Upper lobe of left lung (tissue), 6 donors: ENCODE results near the gene PLCH2. TPM values are rescaled to one million over a fixed set of nuclear protein-coding genes. Genes with fewer than 3 reads are reported as not detected.

Source experiments
- ATAC-seq, 2 donors: fragments of 200-7000 bp; cut with Tn5 transposase; one replicate each; pipeline ENCODE4 v1.9.1; 2022; ENCODE audit warnings: mild to moderate bottlenecking in 2 of 2, moderate library complexity in 2 of 2; ENCODE audit not compliant: low FRiP score in 2 of 2
- DNase-seq, 2 donors: peaks; one replicate each; pipeline ENCODE4 v3.0.0-alpha.2; 2019 to 2020
- H3K27ac ChIP-seq, 4 donors: fragments of 200-600 bp; sonication (generic); one replicate each; pipeline ENCODE4 v1.5.1; 2016 to 2019
- H3K27me3 ChIP-seq, 4 donors: fragments of 200-600 bp; sonication (generic); one replicate each; pipeline ENCODE4 v1.5.1; 2017 to 2019
- H3K36me3 ChIP-seq, 4 donors: fragments of 200-600 bp; sonication (generic); one replicate each; pipeline ENCODE4 v1.5.1; 2016 to 2019
- H3K4me1 ChIP-seq, 4 donors: fragments of 200-600 bp; sonication (generic); one replicate each; pipeline ENCODE4 v1.5.1; 2018 to 2019
- H3K4me3 ChIP-seq, 4 donors: fragments of 200-600 bp; sonication (generic); one replicate each; pipeline ENCODE4 v1.5.1; 2017 to 2019; ENCODE audit warnings: mild to moderate bottlenecking in 2 of 4, moderate library complexity in 1 of 4
- H3K9me3 ChIP-seq, 4 donors: fragments of 200-600 bp; sonication (generic); one replicate each; pipeline ENCODE4 v1.5.1; 2018 to 2019
- EP300 ChIP-seq, 4 donors: sonication (generic); formaldehyde crosslinking; IDR thresholded peaks; one replicate each; pipeline ENCODE4 v1.5.1; 2017; ENCODE audit warnings: antibody characterized with exemption in 4 of 4, control low read depth in 2 of 4
- POLR2A ChIP-seq, 4 donors: fragments of 450-650 bp; IDR thresholded peaks; one replicate each; pipeline ENCODE4 v1.5.1; 2016 to 2017; ENCODE audit warnings: antibody characterized with exemption in 4 of 4, mild to moderate bottlenecking in 2 of 4
- POLR2AphosphoS5 ChIP-seq, 2 donors: sonication (generic); formaldehyde crosslinking; IDR thresholded peaks; one replicate each; pipeline ENCODE4 v1.5.1; 2017; ENCODE audit warnings: antibody characterized with exemption in 2 of 2
- WGBS, 2 donors: methylation state at CpG; one replicate each; pipeline ENCODE4 v1.1.5; 2017 to 2018; 5-methylcytosine and 5-hydroxymethylcytosine counted together
- total RNA-seq, 6 donors: library from RNA; depleted of rRNA in 4 of 6; stranded (reverse); fragments of >200 nt in 4 of 6; gene quantifications; one replicate each; pipeline versions ENCODE4 v1.1.0 to v1.2.1, GENCODE V29; 2016 to 2021
- TF ChIP-seq, protein P1 (sequence below), 6 experiments: fragments of 450-650 bp in 4 of 6; fragments of 200-600 bp in 2 of 6; sonication (generic) in 2 of 6; IDR thresholded peaks; one replicate each; pipeline ENCODE4 v1.5.1; 2016 to 2019; ENCODE audit warnings: antibody characterized with exemption in 6 of 6
- donor health status: DM: no; HTN: no; CAD: no; lungs with moderate emphysema.
- donor health status: DM: no; HTN: yes; CAD: no; lungs with severe emphysema.

The PLCH2 gene
- total RNA-seq, 6 donors from 2014 or later: 1.5 to 7.3 (median 3.4) TPM

- Histone ChIP-seq H3K27ac (no peak overlapping the region), H3K27me3 (no peaks in the 10 kb centered on the region), H3K4me3 (no peak overlapping the region), H3K36me3 (peaks cover 63 to 100% (median 98%) of the 10 kb centered on the region in 4 donors), H3K4me1 (no peaks in the 10 kb centered on the region), H3K9me3 (no peaks in the 10 kb centered on the region)
- ATAC-seq (no peak), DNase-seq (peak in 1 of 2 donors; percentile 56)
- 95 to 99% methylated on average over 17 of the region's 17 CpGs for WGBS, 2 donors
- TF ChIP-seq EP300 (IDR thresholded peaks at IDR 0.05) (no peak), POLR2A (IDR thresholded peaks at IDR 0.05) (no peak)
Measured at GRCh38 chr1:2516124-2516523, 40.0 kb downstream of the PLCH2 start.

- Histone ChIP-seq H3K36me3 (peaks cover 59 to 98% (median 96%) of the 10 kb centered on the region in 4 donors), H3K27ac (no peak overlapping the region), H3K9me3 (no peaks in the 10 kb centered on the region), H3K27me3 (no peaks in the 10 kb centered on the region), H3K4me3 (no peak overlapping the region), H3K4me1 (no peaks in the 10 kb centered on the region)
- WGBS, 2 donors: 95 to 100% methylated on average over 1 to 14 of the region's 14 CpGs
- ATAC-seq (no peak), DNase-seq (peak in 1 of 2 donors; percentile 64)
- TF ChIP-seq, protein P1, sequence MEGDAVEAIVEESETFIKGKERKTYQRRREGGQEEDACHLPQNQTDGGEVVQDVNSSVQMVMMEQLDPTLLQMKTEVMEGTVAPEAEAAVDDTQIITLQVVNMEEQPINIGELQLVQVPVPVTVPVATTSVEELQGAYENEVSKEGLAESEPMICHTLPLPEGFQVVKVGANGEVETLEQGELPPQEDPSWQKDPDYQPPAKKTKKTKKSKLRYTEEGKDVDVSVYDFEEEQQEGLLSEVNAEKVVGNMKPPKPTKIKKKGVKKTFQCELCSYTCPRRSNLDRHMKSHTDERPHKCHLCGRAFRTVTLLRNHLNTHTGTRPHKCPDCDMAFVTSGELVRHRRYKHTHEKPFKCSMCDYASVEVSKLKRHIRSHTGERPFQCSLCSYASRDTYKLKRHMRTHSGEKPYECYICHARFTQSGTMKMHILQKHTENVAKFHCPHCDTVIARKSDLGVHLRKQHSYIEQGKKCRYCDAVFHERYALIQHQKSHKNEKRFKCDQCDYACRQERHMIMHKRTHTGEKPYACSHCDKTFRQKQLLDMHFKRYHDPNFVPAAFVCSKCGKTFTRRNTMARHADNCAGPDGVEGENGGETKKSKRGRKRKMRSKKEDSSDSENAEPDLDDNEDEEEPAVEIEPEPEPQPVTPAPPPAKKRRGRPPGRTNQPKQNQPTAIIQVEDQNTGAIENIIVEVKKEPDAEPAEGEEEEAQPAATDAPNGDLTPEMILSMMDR (IDR thresholded peaks at IDR 0.05): no peak
- TF ChIP-seq EP300 (IDR thresholded peaks at IDR 0.05) (no peak), POLR2AphosphoS5 (IDR thresholded peaks at IDR 0.05) (no peak), POLR2A (IDR thresholded peaks at IDR 0.05) (no peak)
Measured at GRCh38 chr1:2516946-2517345, 40.9 kb downstream of the PLCH2 start.

DNA sequence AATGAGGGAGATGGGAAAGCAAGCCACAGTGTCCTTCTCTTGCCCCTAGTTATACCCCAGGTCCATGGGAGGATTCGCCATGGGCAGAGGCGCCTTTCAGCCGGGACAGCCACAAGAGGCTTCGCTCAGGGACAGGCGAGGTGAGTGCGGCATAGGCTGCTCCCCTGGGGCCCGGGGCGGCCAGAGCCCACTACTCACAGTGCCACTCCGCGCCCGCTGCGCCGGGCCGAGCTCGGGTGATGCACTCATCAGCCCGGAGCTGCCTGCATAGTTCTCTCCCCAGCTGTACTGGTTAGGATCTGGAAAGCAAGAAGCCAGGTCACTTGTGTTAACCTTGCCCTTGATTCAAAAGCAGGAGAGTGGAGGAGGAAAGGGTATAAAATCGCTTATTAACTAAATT is 41.9 kb downstream of the PLCH2 start:
- no peak overlapping the region for H3K4me3 ChIP-seq
- H3K4me1 ChIP-seq: peaks cover 2 to 4% (median 2%) of the 10 kb centered on the region in 4 donors
- H3K27ac ChIP-seq: no peak overlapping the region
- no peaks in the 10 kb centered on the region for H3K9me3 ChIP-seq
- DNase-seq (peak in 1 of 2 donors; percentile 78), ATAC-seq (no peak)
- H3K36me3 ChIP-seq: peaks cover 51 to 88% (median 86%) of the 10 kb centered on the region in 4 donors
- 93 to 96% methylated on average over 7 to 17 of the region's 17 CpGs for WGBS, 2 donors
- H3K27me3 ChIP-seq: no peaks in the 10 kb centered on the region
- no peak for TF ChIP-seq POLR2AphosphoS5 (IDR thresholded peaks at IDR 0.05)
- no peak for TF ChIP-seq EP300 (IDR thresholded peaks at IDR 0.05)
- no peak for TF ChIP-seq POLR2A (IDR thresholded peaks at IDR 0.05)
- TF ChIP-seq, protein P1 (IDR thresholded peaks at IDR 0.05): no peak

- H3K27me3 ChIP-seq: no peaks in the 10 kb centered on the region
- no peak overlapping the region for H3K27ac ChIP-seq
- peaks cover 49 to 83% (median 80%) of the 10 kb centered on the region in 4 donors for H3K36me3 ChIP-seq
- no peak for ATAC-seq
- peak in 1 of 2 donors; percentile 71 for DNase-seq
- peaks cover 5 to 9% (median 6%) of the 10 kb centered on the region in 4 donors for H3K4me1 ChIP-seq
- H3K4me3 ChIP-seq: no peak overlapping the region
- 97% methylated on average over 21 to 26 of the region's 26 CpGs for WGBS, 2 donors
- no peak for TF ChIP-seq POLR2A (IDR thresholded peaks at IDR 0.05)
- no peak for TF ChIP-seq EP300 (IDR thresholded peaks at IDR 0.05)
- no peak for TF ChIP-seq POLR2AphosphoS5 (IDR thresholded peaks at IDR 0.05)
- TF ChIP-seq, protein P1 (IDR thresholded peaks at IDR 0.05): no peak
- no peaks in the 10 kb centered on the region for H3K9me3 ChIP-seq
Measured at GRCh38 chr1:2518528-2518927, 42.4 kb downstream of the PLCH2 start.

GRCh38 chr1:2519029-2519685 is 43.1 kb downstream of the PLCH2 start:
- Histone ChIP-seq H3K9me3 (no peaks in the 10 kb centered on the region), H3K36me3 (peaks cover 42 to 76% (median 74%) of the 10 kb centered on the region in 4 donors), H3K4me3 (no peak overlapping the region), H3K27me3 (no peaks in the 10 kb centered on the region), H3K4me1 (peaks cover 11 to 16% (median 13%) of the 10 kb centered on the region in 4 donors), H3K27ac (no peak overlapping the region)
- peak in 1 of 2 donors; percentile 48 for DNase-seq
- 91 to 94% methylated on average over 25 of the region's 25 CpGs for WGBS, 2 donors
- ATAC-seq: no peak
- TF ChIP-seq POLR2AphosphoS5 (IDR thresholded peaks at IDR 0.05): no peak
- TF ChIP-seq, protein P1 (IDR thresholded peaks at IDR 0.05): no peak
- no peak for TF ChIP-seq EP300 (IDR thresholded peaks at IDR 0.05)
- no peak for TF ChIP-seq POLR2A (IDR thresholded peaks at IDR 0.05)
